ENCODE data around the gene THG1L. TPM values are rescaled to one million over a fixed set of nuclear protein-coding genes. Genes with fewer than 3 reads are reported as not detected.

THG1L gene
- total RNA-seq, 4 donors from 2014 or later, result 13.2 to 20.3 (median 15.5) TPM

GRCh38 chr5:157709346-157709745, 21.9 kb upstream of the THG1L start:
- H3K4me1 ChIP-seq, result peaks cover 0 to 11% (median 0%) of the 10 kb centered on the region in 3 donors
- H3K27me3 ChIP-seq, result no peaks in the 10 kb centered on the region
- ATAC-seq, result no peak
- H3K36me3 ChIP-seq, result no peaks in the 10 kb centered on the region
- no peak overlapping the region for H3K27ac ChIP-seq
- no peaks in the 10 kb centered on the region for H3K9me3 ChIP-seq
- no peak overlapping the region for H3K4me3 ChIP-seq
- TF ChIP-seq CTCF (IDR thresholded peaks at IDR 0.05) (no peak), POLR2AphosphoS5 (IDR thresholded peaks at IDR 0.05) (no peak), EP300 (IDR thresholded peaks at IDR 0.05) (no peak), POLR2A (IDR thresholded peaks at IDR 0.05) (no peak)

- H3K36me3 ChIP-seq, result no peaks in the 10 kb centered on the region
- no peak overlapping the region for H3K27ac ChIP-seq
- no peak overlapping the region for H3K4me3 ChIP-seq
- no peak for ATAC-seq
- no peaks in the 10 kb centered on the region for H3K27me3 ChIP-seq
- TF ChIP-seq POLR2AphosphoS5 (IDR thresholded peaks at IDR 0.05) (no peak), EP300 (IDR thresholded peaks at IDR 0.05) (no peak), POLR2A (IDR thresholded peaks at IDR 0.05) (no peak), CTCF (IDR thresholded peaks at IDR 0.05) (no peak)
- peaks cover 0 to 11% (median 0%) of the 10 kb centered on the region in 3 donors for H3K4me1 ChIP-seq
- WGBS, 2 donors (ENCODE audit: low coverage in 1 of 2), result 32 to 43% methylated on average over 3 of the region's 3 CpGs
- H3K9me3 ChIP-seq, result no peaks in the 10 kb centered on the region
Measured at GRCh38 chr5:157710431-157710830, 20.8 kb upstream of the THG1L start.

GRCh38 chr5:157710882-157711281, 20.3 kb upstream of the THG1L start:
- H3K4me1 ChIP-seq, result peaks cover 0 to 11% (median 0%) of the 10 kb centered on the region in 3 donors
- no peak overlapping the region for H3K4me3 ChIP-seq
- H3K36me3 ChIP-seq, result no peaks in the 10 kb centered on the region
- TF ChIP-seq POLR2A (IDR thresholded peaks at IDR 0.05) (no peak), EP300 (IDR thresholded peaks at IDR 0.05) (no peak), POLR2AphosphoS5 (IDR thresholded peaks at IDR 0.05) (no peak), CTCF (IDR thresholded peaks at IDR 0.05) (no peak)
- no peaks in the 10 kb centered on the region for H3K9me3 ChIP-seq
- no peak overlapping the region for H3K27ac ChIP-seq
- WGBS, 2 donors (ENCODE audit: low coverage in 1 of 2), result 14 to 23% methylated on average over 2 of the region's 2 CpGs
- ATAC-seq, result no peak
- no peaks in the 10 kb centered on the region for H3K27me3 ChIP-seq

- Histone ChIP-seq H3K4me1 (peaks cover 0 to 24% (median 0%) of the 10 kb centered on the region in 3 donors), H3K27ac (no peak overlapping the region), H3K4me3 (no peak overlapping the region), H3K27me3 (no peaks in the 10 kb centered on the region), H3K9me3 (no peaks in the 10 kb centered on the region), H3K36me3 (no peaks in the 10 kb centered on the region)
- ATAC-seq, result no peak
- TF ChIP-seq EP300 (IDR thresholded peaks at IDR 0.05) (no peak), POLR2A (IDR thresholded peaks at IDR 0.05) (no peak), CTCF (IDR thresholded peaks at IDR 0.05) (no peak), POLR2AphosphoS5 (IDR thresholded peaks at IDR 0.05) (no peak)
- 88 to 93% methylated on average over 3 to 4 of the region's 4 CpGs for WGBS, 2 donors (ENCODE audit: low coverage in 1 of 2)
Measured at GRCh38 chr5:157713830-157714595, 17.2 kb upstream of the THG1L start.

GRCh38 chr5:157714596-157714864, 16.7 kb upstream of the THG1L start:
- Histone ChIP-seq H3K36me3 (no peaks in the 10 kb centered on the region), H3K4me1 (peaks cover 0 to 24% (median 0%) of the 10 kb centered on the region in 3 donors), H3K27ac (no peak overlapping the region), H3K4me3 (no peak overlapping the region), H3K27me3 (no peaks in the 10 kb centered on the region), H3K9me3 (no peaks in the 10 kb centered on the region)
- no peak for TF ChIP-seq EP300 (IDR thresholded peaks at IDR 0.05)
- TF ChIP-seq POLR2AphosphoS5 (IDR thresholded peaks at IDR 0.05), result no peak
- TF ChIP-seq POLR2A (IDR thresholded peaks at IDR 0.05), result no peak
- no peak for TF ChIP-seq CTCF (IDR thresholded peaks at IDR 0.05)
- no peak for ATAC-seq

Data from gastroesophageal sphincter (tissue), 4 donors.